WTC11 (cell line): ENCODE data around the gene AMBRA1. TPM values are rescaled to one million over a fixed set of nuclear protein-coding genes. Genes with fewer than 3 reads are reported as not detected.

ENCODE experiments used
- ATAC-seq: fragments of 200-7000 bp; cut with Tn5 transposase; 2 replicates; pipeline ENCODE4 v1.10.0; 2021; ENCODE audit warnings: mild to moderate bottlenecking, moderate library complexity
- CTCF ChIA-PET: fragments of 300-600 bp; sonication (Branson Sonifier 250); formaldehyde crosslinking; loops from one replicate; lab custom pipeline; 2021; ENCODE audit warnings: antibody characterized with exemption; lab: Charles Lee
- POLR2A ChIA-PET: fragments of 350-600 bp; sonication (Branson Sonifier 250); formaldehyde crosslinking; loops from one replicate; lab custom pipeline; 2021; ENCODE audit warnings: antibody characterized with exemption; lab: Charles Lee
- DNase-seq: peaks from one replicate; pipeline ENCODE4 v3.0.0; 2021; ENCODE audit warnings: low spot score
- H3K27ac Mint-ChIP-seq: 2 replicates; pipeline ENCODE4 v1.8.0; 2021; ENCODE audit warnings: mixed read lengths
- H3K27me3 Mint-ChIP-seq: 2 replicates; pipeline ENCODE4 v1.8.0; 2021; ENCODE audit warnings: low read depth, mild to moderate bottlenecking, moderate library complexity, mixed read lengths
- H3K36me3 Mint-ChIP-seq: 2 replicates; pipeline ENCODE4 v1.8.0; 2021; ENCODE audit warnings: mixed read lengths
- H3K4me1 Mint-ChIP-seq: 2 replicates; pipeline ENCODE4 v1.8.0; 2022; ENCODE audit warnings: mixed read lengths
- H3K4me3 Mint-ChIP-seq: 2 replicates; pipeline ENCODE4 v1.8.0; 2021; ENCODE audit warnings: mild to moderate bottlenecking, moderate library complexity, mixed read lengths
- H3K9me3 Mint-ChIP-seq: 2 replicates; pipeline ENCODE4 v1.8.0; 2021; ENCODE audit warnings: mixed read lengths
- ARID4B ChIP-seq: sonication (generic); formaldehyde crosslinking; IDR thresholded peaks from 2 replicates; pipeline ENCODE4 v1.8.0; 2023; ENCODE audit warnings: missing genetic modification reagents, mild to moderate bottlenecking, borderline replicate concordance
- ATF6 ChIP-seq: sonication (generic); formaldehyde crosslinking; IDR thresholded peaks from 2 replicates; pipeline ENCODE4 v1.8.1; 2023; ENCODE audit warnings: mild to moderate bottlenecking, missing genetic modification reagents
- FOXK1 ChIP-seq: sonication (generic); formaldehyde crosslinking; IDR thresholded peaks from 2 replicates; pipeline ENCODE4 v1.8.0; 2022; ENCODE audit warnings: mild to moderate bottlenecking, moderate library complexity, missing genetic modification reagents
- FOXP4 ChIP-seq: sonication (generic); formaldehyde crosslinking; IDR thresholded peaks from 2 replicates; pipeline ENCODE4 v1.8.0; 2022; ENCODE audit warnings: mild to moderate bottlenecking, missing genetic modification reagents
- GABPB1 ChIP-seq: sonication (generic); formaldehyde crosslinking; IDR thresholded peaks from 2 replicates; pipeline ENCODE4 v1.8.1; 2023; ENCODE audit warnings: mild to moderate bottlenecking, missing genetic modification reagents
- HMGA2 ChIP-seq: fragments of 250-450 bp; sonication (Bioruptor Pico); IDR thresholded peaks from 2 replicates; pipeline ENCODE4 v1.4.0; 2021; ENCODE audit warnings: mild to moderate bottlenecking, moderate library complexity
- IRF1 ChIP-seq: sonication (generic); formaldehyde crosslinking; IDR thresholded peaks from 2 replicates; pipeline ENCODE4 v1.8.0; 2023; ENCODE audit warnings: missing genetic modification reagents
- JAZF1 ChIP-seq: fragments of 250-450 bp; sonication (Bioruptor Pico); IDR thresholded peaks from 2 replicates; pipeline ENCODE4 v1.9.0; 2021; ENCODE audit warnings: moderate library complexity, mild to moderate bottlenecking, inconsistent platforms
- MXD4 ChIP-seq: fragments of 250-450 bp; sonication (Bioruptor Pico); IDR thresholded peaks from 2 replicates; pipeline ENCODE4 v1.8.0; 2021; ENCODE audit warnings: mild to moderate bottlenecking, moderate library complexity, borderline replicate concordance
- NFATC4 ChIP-seq: fragments of 250-450 bp; sonication (Bioruptor Pico); IDR thresholded peaks from 2 replicates; pipeline ENCODE4 v1.9.0; 2021; ENCODE audit warnings: mild to moderate bottlenecking
- NR1H2 ChIP-seq: sonication (generic); formaldehyde crosslinking; IDR thresholded peaks from 2 replicates; pipeline ENCODE4 v1.9.0; 2021; ENCODE audit warnings: mild to moderate bottlenecking, moderate library complexity, missing genetic modification reagents
- RORB ChIP-seq: fragments of 250-450 bp; sonication (Bioruptor Pico); IDR thresholded peaks from 2 replicates; pipeline ENCODE4 v1.9.0; 2021; ENCODE audit warnings: mild to moderate bottlenecking
- SMAD3 ChIP-seq: sonication (generic); formaldehyde crosslinking; IDR thresholded peaks from 2 replicates; pipeline ENCODE4 v1.8.0; 2022; ENCODE audit warnings: missing genetic modification reagents, mild to moderate bottlenecking, borderline replicate concordance
- ZNF396 ChIP-seq: fragments of 250-450 bp; sonication (Bioruptor Pico); IDR thresholded peaks from 2 replicates; pipeline ENCODE4 v1.8.0; 2021; ENCODE audit warnings: mild to moderate bottlenecking, moderate library complexity, borderline replicate concordance
- ZNF416 ChIP-seq: fragments of 250-450 bp; sonication (Bioruptor Pico); IDR thresholded peaks from 2 replicates; pipeline ENCODE4 v1.9.0; 2021; ENCODE audit warnings: mild to moderate bottlenecking, inconsistent platforms
- ZNF512 ChIP-seq: sonication (generic); formaldehyde crosslinking; IDR thresholded peaks from 2 replicates; pipeline ENCODE4 v1.8.1; 2022; ENCODE audit warnings: missing genetic modification reagents, borderline replicate concordance
- total RNA-seq: library from RNA; stranded (reverse); gene quantifications from 3 replicates; pipeline ENCODE4 v1.2.3, GENCODE V29; 2021

AMBRA1 gene
- total RNA-seq, 1 experiment from 2014 or later: 35.0 TPM

- H3K4me1 Mint-ChIP-seq: peaks cover 43% of the 10 kb centered on the region
- no peak for ATAC-seq
- ChIA-PET CTCF (no interaction called here), POLR2A (no interaction called here)
- no peak overlapping the region for H3K4me3 Mint-ChIP-seq
- H3K27me3 Mint-ChIP-seq: no peaks in the 10 kb centered on the region
- DNase-seq: no peak
- H3K36me3 Mint-ChIP-seq: peaks cover 6% of the 10 kb centered on the region; the same call in 1 of the 2 replicates
- no peak for TF ChIP-seq IRF1 (CRISPR knock-in tag)
- TF ChIP-seq FOXK1: no peak
- TF ChIP-seq JAZF1 (CRISPR knock-in tag): no peak
- TF ChIP-seq ZNF512 (CRISPR knock-in tag): no peak
- no peak for TF ChIP-seq HMGA2 (CRISPR knock-in tag)
- TF ChIP-seq MXD4: no peak
- TF ChIP-seq, all 79 proteins: peak for 0
- peaks cover 6% of the 10 kb centered on the region for H3K9me3 Mint-ChIP-seq
- no peak overlapping the region for H3K27ac Mint-ChIP-seq
Measured at GRCh38 chr11:46524201-46524770, 69.5 kb downstream of the AMBRA1 start.

GRCh38 chr11:46523290-46523689, 70.5 kb downstream of the AMBRA1 start:
- Mint-ChIP-seq H3K9me3 (peaks cover 6% of the 10 kb centered on the region), H3K27me3 (no peaks in the 10 kb centered on the region), H3K36me3 (peaks cover 6% of the 10 kb centered on the region; the same call in 1 of the 2 replicates), H3K4me3 (no peak overlapping the region), H3K27ac (peak overlapping the region; percentile 5), H3K4me1 (peaks cover 36% of the 10 kb centered on the region)
- ATAC-seq (no peak), DNase-seq (no peak)
- POLR2A ChIA-PET: no interaction called here
- TF ChIP-seq RORB: no peak
- TF ChIP-seq ZNF512 (CRISPR knock-in tag): no peak
- no peak for TF ChIP-seq NFATC4 (CRISPR knock-in tag)
- TF ChIP-seq GABPB1 (CRISPR knock-in tag): no peak
- TF ChIP-seq FOXP4: no peak
- TF ChIP-seq ZNF416 (CRISPR knock-in tag): no peak
- TF ChIP-seq NR1H2 (CRISPR knock-in tag): no peak
- TF ChIP-seq SMAD3 (CRISPR knock-in tag): no peak
- TF ChIP-seq ZNF396 (CRISPR knock-in tag): no peak
- no peak for TF ChIP-seq ARID4B (CRISPR knock-in tag)
- no peak for TF ChIP-seq ATF6 (CRISPR knock-in tag)
- TF ChIP-seq, all 79 proteins: peak for 0
- CTCF ChIA-PET: interaction anchor here (1.5 to 1.6 kb wide), 2 partner anchors 17 to 33 kb away, joined by 4 to 16 read pairs; no protein-coding TSS in a partner anchor
